ENCODE data around the gene TTC23L.

The TTC23L gene

GRCh38 chr5:34833976-34834793 lies 4.8 kb upstream of the TTC23L start:
- no peak for DNase-seq (ENCODE audit: low spot score)

DNA sequence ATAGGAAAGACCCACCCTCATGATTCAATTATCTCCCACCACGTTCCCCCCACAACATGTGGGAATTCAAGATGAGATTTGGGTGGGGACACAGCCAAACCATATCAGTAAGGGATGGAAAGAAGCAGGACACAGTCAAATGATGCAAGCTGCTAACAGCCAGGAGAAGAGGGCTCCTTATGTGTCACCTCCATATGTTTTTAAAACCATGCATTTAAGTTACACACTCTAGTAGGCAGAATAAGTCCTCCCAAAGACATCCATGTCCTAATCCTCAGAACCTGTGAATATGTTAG lies 4.2 kb upstream of the TTC23L start:
- DNase-seq (ENCODE audit: low spot score) = no peak

GRCh38 chr5:34835664-34836063 lies 3.3 kb upstream of the TTC23L start:
- no peak for DNase-seq (ENCODE audit: low spot score)

DNA sequence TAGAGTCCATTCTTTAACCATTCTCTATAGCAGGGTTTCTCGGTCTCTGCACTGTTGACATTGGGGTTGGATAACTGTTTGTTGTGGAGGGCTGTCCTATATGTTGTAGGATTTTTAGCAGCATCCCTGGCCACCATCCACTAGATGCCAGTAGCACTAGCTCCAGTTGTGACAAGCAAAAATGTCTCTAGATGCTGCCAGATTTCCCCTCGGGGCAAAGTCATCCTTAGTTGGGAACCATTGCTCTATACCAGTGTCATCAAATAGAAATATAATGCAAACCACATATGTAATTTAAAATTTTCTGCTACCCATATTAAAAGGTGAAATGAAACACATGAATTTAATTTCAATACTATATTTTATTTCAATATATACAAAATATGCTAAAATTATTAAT lies 2.9 kb downstream of the TTC23L start:
- no peak for DNase-seq (ENCODE audit: low spot score)

DNA sequence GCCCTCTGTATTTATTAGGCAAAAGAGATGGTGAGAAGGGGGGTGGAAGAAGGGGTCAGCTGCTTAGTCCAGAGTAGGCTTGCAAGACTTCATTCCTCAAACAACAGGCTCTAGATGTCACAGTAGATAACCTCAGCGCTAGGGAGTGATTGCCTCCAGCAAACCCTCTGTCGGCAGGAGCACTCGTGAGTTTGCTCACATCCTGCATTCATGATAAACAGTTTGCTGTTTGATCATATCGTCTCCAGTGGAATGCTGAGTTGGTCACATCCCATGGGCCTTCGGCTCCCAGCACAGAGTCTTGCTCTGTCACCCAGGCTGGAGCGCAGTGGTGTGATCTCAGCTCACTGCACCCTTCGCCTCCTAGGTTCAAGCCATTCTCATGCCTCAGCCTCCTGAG lies 3.6 kb downstream of the TTC23L start:
- no peak for DNase-seq (ENCODE audit: low spot score)

GRCh38 chr5:34843497-34843896 lies 4.5 kb downstream of the TTC23L start:
- DNase-seq (ENCODE audit: low spot score) = no peak

DNA sequence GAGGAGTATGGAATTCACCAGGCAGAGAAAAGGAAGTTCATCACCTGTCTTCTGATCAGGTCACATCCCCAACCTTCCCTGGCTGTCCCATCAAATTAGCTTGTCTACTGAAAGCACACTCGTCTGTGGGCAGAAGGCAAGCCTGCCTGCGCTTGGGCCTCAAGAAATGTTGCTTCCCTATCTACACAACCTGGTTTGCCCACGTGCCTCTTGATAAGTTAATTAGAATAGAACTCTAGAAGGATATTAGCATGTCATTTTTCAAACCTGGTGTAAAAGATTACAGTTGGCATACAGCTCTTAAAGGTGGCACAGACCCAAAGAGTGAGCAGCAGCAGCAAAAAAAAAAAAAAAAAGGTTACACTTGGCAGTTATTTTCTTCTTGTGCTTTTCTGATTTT lies 5.1 kb downstream of the TTC23L start:
- no peak for DNase-seq (ENCODE audit: low spot score)

DNA sequence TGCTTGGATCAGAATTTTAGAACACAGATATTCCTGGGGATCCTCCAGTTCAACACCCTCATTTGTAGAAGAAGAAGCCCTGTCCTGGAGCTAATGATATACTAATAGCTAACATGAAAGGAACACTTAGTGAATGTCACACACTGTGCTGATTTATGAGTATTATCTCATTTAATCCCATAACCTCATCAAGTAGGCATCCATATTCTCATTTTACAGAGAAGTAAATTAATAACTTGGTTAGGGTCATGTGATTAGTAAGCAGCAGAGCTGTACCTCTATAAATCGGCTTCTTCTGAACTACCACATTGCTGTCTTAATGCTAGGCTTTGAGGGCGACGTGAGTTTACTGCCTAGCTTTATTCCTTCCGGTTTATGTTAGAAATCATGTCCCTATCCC lies 6.0 kb downstream of the TTC23L start:
- DNase-seq (ENCODE audit: low spot score) = no peak

DNA sequence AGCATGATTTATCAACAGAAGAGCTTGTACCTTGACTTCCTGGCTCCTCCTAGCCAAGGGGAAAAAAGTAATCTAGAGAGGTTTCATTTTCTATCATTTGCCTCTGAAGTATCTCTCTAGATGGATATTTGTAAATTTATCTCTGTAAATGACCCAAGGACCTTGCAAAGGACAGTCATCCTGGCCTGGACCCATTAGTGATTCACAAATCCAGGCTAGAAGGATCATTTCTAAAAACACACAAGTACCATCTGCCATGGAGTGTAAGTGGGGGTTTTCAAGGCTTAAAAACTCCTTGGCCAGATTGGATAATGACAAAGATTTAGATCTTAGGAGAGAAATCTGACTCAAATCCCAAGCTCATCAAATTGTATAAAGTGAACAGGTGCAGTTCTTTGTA lies 8.1 kb downstream of the TTC23L start:
- no peak for DNase-seq (ENCODE audit: low spot score)

GRCh38 chr5:34847552-34847951 lies 8.6 kb downstream of the TTC23L start:
- DNase-seq (ENCODE audit: low spot score) = no peak

- no peak for DNase-seq (ENCODE audit: low spot score)
Measured at GRCh38 chr5:34848230-34848629, 9.3 kb downstream of the TTC23L start.

DNA sequence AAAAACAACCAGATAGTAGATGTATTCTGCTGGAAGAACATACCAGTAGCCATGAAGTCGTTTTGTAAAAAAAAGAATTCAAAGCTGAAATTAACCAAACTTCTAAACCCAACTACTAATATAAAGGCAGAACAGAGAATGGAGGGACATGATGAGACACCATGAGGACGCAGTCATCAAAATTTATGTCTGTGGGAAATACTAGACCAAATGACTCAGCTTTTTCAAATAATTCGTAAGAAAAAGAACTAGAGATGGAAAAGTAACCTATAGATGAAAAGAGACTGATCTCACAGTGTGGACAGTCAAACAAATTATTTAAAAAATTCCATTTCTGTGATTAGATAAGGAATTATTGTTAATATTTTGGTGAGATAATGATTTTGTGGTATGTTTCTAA lies 10.3 kb downstream of the TTC23L start:
- DNase-seq (ENCODE audit: low spot score) = no peak

GRCh38 chr5:34854459-34855174 lies 15.7 kb downstream of the TTC23L start:
- no peak for DNase-seq (ENCODE audit: low spot score)

- DNase-seq (ENCODE audit: low spot score) = no peak
Measured at GRCh38 chr5:34857161-34857560, 18.2 kb downstream of the TTC23L start.

DNA sequence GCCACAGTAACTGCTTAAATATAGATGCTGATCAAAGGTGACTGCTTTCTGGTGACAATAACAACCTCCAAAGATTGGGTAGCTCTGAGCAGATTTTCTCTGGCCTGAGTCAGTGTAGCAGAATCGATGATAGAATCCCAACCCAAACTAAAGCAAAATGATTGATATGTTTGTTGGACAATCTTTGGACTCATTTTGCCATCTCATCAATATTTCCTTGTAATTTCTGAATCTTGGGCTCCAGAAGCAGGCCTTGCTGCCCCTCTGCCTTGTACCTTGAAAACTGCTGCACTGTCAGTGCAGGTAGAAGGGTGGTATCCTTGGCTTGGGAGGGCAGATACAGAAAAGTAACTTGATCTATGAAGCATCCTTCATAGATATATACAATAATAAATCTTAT lies 18.9 kb downstream of the TTC23L start:
- DNase-seq (ENCODE audit: low spot score) = no peak

- no peak for DNase-seq (ENCODE audit: low spot score)
Measured at GRCh38 chr5:34858790-34859189, 19.8 kb downstream of the TTC23L start.

DNA sequence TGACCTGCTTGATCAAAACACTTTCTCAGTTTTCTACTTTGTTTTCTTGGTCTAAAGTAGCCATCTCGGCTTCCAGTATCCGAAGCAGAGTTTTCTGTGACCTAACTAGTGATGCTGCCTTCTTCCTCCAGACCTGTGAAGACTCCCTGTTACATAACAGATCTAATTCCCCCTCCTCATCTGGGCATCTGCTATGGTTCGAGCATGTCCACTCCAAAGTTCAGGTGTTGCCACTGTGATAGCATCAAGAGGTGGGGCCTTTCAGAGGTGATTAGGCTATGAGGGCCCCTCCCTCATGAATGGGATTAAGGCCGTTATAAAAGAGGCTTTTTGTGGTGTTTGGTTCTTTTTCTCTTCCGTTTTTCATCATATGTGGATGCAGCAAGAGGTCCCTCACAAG lies 20.3 kb downstream of the TTC23L start:
- no peak for DNase-seq (ENCODE audit: low spot score)

DNA sequence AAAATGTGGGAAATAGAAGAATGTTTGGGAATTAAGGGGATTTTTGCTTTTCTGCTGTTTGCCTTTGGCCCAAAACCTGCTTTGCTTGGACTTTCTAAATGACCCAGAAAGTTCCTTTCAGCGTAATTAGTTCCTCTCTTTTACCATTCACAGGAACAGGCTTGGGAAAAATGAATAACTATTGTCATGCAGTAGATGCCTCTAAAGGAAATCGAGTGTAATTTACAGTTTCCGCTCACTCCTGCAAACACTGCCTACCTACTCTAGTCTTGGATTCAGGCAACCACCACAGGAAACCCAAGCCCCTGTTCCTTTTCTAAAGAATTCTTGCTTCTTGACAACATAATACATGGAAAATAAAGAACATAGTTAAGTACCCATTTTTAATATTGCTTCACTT lies 25.0 kb downstream of the TTC23L start:
- no peak for DNase-seq (ENCODE audit: low spot score)

GRCh38 chr5:34865091-34865490 lies 26.1 kb downstream of the TTC23L start:
- no peak for DNase-seq (ENCODE audit: low spot score)

GRCh38 chr5:34866989-34867471 lies 28.1 kb downstream of the TTC23L start:
- DNase-seq (ENCODE audit: low spot score) = no peak

DNA sequence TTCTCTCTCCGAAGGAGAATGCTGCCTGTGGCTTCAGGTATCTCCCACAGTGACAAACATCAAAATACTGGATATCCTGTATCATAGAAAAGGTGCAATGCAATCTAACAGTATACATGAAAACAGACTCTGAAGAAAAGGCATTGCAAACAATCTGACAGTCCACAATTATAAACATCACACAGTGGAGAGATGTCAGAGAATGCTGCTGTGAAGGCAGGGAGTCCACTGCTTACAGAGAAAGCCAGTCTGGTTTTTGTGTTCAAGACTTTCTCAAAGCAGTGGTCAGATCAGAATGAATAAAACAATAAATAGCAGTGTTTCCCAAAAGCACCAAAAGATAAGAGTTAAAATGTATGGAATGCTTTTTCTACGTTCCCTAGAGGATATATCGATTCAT lies 28.7 kb downstream of the TTC23L start:
- no peak for DNase-seq (ENCODE audit: low spot score)

GRCh38 chr5:34868791-34869190 lies 29.8 kb downstream of the TTC23L start:
- DNase-seq (ENCODE audit: low spot score) = no peak

DNA sequence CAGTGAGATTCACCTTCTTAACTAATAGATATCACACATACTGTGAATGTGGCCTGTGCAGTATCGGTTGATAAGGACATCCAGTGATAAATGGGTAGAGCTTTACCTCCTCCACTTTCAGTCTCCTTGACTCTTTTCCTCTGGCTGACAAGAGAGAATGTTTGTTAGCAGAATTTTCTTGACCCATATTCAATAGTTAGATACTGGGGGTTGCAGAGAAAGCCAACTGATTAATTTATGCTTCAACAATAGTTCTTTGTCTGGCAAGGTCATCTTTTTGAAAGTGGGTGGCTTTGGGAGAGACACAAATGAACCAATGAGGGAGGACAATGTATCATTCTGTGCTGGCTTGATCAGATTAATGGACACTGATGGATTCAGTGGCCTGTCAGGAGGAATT lies 30.3 kb downstream of the TTC23L start:
- DNase-seq (ENCODE audit: low spot score) = no peak

GRCh38 chr5:34870382-34870781 lies 31.4 kb downstream of the TTC23L start:
- no peak for DNase-seq (ENCODE audit: low spot score)
